ENCODE data around the gene USP54. TPM values are rescaled to one million over a fixed set of nuclear protein-coding genes. Genes with fewer than 3 reads are reported as not detected.
"Not testable (repeated sequence)": the region's sequence is repeated elsewhere in the genome, so short reads cannot be mapped to it uniquely, and the experiment has no call there.

Gene USP54
- polyA plus RNA-seq, 1 experiment, result 13.7 TPM

DNA sequence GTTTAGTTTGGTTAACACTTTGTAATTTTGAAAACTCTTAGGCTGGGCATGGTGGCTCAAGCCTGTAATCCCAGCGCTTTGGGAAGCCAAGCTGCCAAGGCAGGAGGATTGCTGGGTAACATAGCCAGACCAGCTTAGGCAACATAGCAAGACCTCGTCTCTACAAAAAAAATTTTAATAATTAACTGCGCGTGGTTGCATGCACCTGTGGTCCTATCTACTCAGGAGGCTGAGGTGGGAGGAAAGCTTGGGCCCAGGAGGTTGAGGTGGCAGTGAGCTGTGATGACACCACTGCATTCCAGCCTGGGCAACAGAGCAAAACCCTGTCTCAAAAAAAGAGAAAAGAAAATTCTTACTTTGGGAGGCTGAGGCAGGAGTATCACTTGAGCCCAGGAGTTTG lies 31.9 kb upstream of the USP54 start:
- no peak for DNase-seq (ENCODE audit: low read depth)
- POLR2A ChIA-PET, result no interaction called here
- Histone ChIP-seq H3K36me3 (ENCODE audit: control insufficient read depth, insufficient read depth, low read length) (no peaks in the 10 kb centered on the region), H3K4me3 (ENCODE audit: low read depth, low read length) (no peak overlapping the region), H3K27me3 (ENCODE audit: control insufficient read depth, insufficient read depth, low read length) (no peaks in the 10 kb centered on the region)
- CTCF ChIA-PET, result interaction anchor here (1.2 to 1.8 kb wide), 2 partner anchors 90 to 93 kb away, joined by 5 read pairs; no protein-coding TSS in a partner anchor
- TF ChIP-seq, protein P1, sequence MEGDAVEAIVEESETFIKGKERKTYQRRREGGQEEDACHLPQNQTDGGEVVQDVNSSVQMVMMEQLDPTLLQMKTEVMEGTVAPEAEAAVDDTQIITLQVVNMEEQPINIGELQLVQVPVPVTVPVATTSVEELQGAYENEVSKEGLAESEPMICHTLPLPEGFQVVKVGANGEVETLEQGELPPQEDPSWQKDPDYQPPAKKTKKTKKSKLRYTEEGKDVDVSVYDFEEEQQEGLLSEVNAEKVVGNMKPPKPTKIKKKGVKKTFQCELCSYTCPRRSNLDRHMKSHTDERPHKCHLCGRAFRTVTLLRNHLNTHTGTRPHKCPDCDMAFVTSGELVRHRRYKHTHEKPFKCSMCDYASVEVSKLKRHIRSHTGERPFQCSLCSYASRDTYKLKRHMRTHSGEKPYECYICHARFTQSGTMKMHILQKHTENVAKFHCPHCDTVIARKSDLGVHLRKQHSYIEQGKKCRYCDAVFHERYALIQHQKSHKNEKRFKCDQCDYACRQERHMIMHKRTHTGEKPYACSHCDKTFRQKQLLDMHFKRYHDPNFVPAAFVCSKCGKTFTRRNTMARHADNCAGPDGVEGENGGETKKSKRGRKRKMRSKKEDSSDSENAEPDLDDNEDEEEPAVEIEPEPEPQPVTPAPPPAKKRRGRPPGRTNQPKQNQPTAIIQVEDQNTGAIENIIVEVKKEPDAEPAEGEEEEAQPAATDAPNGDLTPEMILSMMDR (IDR thresholded peaks at IDR 0.05; ENCODE audit: insufficient read depth, low read depth, low read length), result no peak

DNA sequence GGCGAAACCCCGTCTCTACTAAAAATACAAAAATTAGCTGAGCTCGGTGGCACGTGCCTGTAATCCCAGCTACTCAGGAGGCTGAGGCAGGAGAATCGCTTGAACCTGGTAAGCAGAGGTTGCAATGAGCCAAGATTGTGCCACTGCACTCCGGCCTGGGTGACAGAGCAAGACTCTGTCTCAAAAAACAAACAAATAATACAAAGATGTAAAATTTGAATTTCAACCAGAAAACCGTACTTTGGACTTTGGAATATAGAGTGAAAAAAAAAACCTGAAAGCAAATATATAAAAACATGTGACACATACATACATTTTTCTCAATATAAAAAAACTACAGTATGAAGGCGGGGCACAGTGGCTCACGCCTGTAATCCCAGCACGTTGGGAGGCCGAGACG lies 29.8 kb upstream of the USP54 start:
- CTCF ChIA-PET, result interaction anchor here (0.9 to 1.4 kb wide), 2 partner anchors 23 to 24 kb away, joined by 3 to 4 read pairs; no protein-coding TSS in a partner anchor
- DNase-seq (ENCODE audit: low read depth); H3K36me3 ChIP-seq (ENCODE audit: control insufficient read depth, insufficient read depth, low read length); POLR2A ChIA-PET; H3K4me3 ChIP-seq (ENCODE audit: low read depth, low read length); H3K27me3 ChIP-seq (ENCODE audit: control insufficient read depth, insufficient read depth, low read length): not testable (repeated sequence)

DNA sequence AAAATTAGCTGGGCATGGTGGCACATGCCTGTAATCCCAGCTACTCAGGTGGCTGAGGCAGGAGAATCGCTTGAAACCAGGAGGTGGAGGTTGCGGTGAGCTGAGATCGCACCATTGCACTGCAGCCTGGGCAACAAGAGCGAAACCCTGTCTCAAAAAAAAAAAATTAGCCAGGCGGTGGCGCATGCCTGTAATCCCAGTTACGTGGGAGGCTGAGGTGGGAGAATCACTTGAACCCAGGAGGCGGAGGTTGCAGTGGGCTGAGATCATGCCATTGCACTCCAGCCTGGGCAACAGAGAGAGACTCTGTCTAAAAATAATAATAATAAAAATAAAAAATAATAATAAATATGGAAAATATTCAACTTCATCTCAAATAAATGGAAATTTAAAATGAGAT lies 26.0 kb upstream of the USP54 start:
- CTCF ChIA-PET; H3K36me3 ChIP-seq (ENCODE audit: control insufficient read depth, insufficient read depth, low read length); H3K27me3 ChIP-seq (ENCODE audit: control insufficient read depth, insufficient read depth, low read length); H3K4me3 ChIP-seq (ENCODE audit: low read depth, low read length); DNase-seq (ENCODE audit: low read depth); POLR2A ChIA-PET: not testable (repeated sequence)

DNA sequence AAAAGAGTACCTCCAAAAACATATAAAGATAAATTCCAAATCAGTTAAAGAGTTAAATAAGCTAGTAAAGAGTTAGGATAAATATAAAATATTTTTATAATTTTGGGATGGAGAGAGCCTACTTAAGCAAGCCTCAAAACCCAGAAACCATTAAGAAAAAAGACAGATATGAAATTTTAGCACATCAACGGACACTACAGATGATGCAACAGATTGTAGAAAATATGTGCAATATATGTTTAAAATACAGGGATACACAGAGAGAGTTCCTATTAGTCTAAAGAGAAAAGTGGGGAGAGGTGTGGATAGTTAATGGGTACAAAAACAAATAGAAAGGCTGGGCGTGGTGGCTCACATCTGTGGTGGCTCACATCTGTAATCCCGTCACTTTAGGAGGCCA lies 23.6 kb upstream of the USP54 start:
- H3K36me3 ChIP-seq (ENCODE audit: control insufficient read depth, insufficient read depth, low read length), result no peaks in the 10 kb centered on the region
- DNase-seq (ENCODE audit: low read depth), result no peak
- ChIA-PET CTCF (no interaction called here), POLR2A (no interaction called here)
- TF ChIP-seq, protein P1 (IDR thresholded peaks at IDR 0.05; ENCODE audit: insufficient read depth, low read depth, low read length), result no peak
- H3K4me3 ChIP-seq (ENCODE audit: low read depth, low read length), result no peak overlapping the region
- H3K27me3 ChIP-seq (ENCODE audit: control insufficient read depth, insufficient read depth, low read length), result no peaks in the 10 kb centered on the region

DNA sequence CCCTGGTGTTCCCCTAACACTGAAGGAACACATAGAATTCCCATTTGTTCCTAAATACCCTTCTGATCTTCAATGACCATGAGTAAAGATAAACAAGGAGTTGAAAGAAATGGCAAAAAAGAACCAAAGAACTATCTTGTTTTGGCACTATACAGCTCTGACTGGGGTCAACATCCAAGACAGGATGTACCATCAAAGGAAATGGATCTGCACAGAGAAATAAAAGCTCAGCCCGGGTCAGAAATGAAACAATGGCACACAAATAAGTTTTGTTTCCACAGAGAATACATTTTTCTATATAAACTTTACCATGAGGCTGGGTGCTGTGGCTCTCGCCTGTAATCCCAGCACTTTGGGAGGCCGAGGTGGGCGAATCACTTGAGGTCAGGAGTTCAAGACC lies 18.0 kb upstream of the USP54 start:
- Histone ChIP-seq H3K27me3 (ENCODE audit: control insufficient read depth, insufficient read depth, low read length) (no peaks in the 10 kb centered on the region), H3K4me3 (ENCODE audit: low read depth, low read length) (no peak overlapping the region), H3K36me3 (ENCODE audit: control insufficient read depth, insufficient read depth, low read length) (no peaks in the 10 kb centered on the region)
- DNase-seq (ENCODE audit: low read depth), result no peak
- ChIA-PET POLR2A (no interaction called here), CTCF (interaction anchor here (0.8 kb wide), 1 partner anchor 36 kb away, joined by 4 read pairs; no protein-coding TSS in a partner anchor)
- TF ChIP-seq, protein P1 (IDR thresholded peaks at IDR 0.05; ENCODE audit: insufficient read depth, low read depth, low read length), result no peak

DNA sequence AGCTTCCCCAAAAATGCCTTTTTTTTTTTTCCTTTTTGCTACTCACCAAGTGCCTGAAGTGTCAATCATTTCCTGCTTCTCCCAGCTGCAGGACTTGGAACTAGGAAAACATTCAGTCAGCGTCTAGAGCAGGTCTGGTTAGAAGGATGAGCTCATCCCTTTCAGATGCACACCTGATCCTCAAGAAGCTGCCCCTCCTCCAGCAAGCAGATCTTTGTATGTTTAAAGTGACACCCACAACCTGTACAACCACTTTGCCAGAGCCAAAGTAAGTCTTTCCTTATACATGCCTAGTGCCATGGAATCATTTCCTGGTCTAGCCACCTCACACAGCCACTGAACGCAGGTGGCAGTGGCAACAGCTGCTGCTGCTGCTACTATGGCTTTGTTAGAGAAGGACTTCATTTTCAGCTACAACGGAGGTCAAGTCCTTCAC lies 10.4 kb upstream of the USP54 start:
- TF ChIP-seq, protein P1 (IDR thresholded peaks at IDR 0.05; ENCODE audit: insufficient read depth, low read depth, low read length), result no peak
- no peaks in the 10 kb centered on the region for H3K36me3 ChIP-seq (ENCODE audit: control insufficient read depth, insufficient read depth, low read length)
- ChIA-PET CTCF (interaction anchor here (0.6 to 1.4 kb wide), 6 partner anchors 9 to 45 kb away, joined by 3 to 5 read pairs (median 4); partner anchors contain the start of gene USP54), POLR2A (no interaction called here)
- H3K27me3 ChIP-seq (ENCODE audit: control insufficient read depth, insufficient read depth, low read length), result no peaks in the 10 kb centered on the region
- DNase-seq (ENCODE audit: low read depth), result no peak
- no peak overlapping the region for H3K4me3 ChIP-seq (ENCODE audit: low read depth, low read length)

Measured in BJ (cell line).